GM18526 (cell line): ENCODE measurements around the gene DNAAF5.

ENCODE experiments used
- POLR2A ChIP-seq: IDR thresholded peaks from 3 replicates; pipeline ENCODE4 v1.6.1; 2011; ENCODE audit not compliant: insufficient read length; ENCODE audit errors: extremely low read depth

Gene DNAAF5

GRCh38 chr7:716222-716621, 10.3 kb upstream of the DNAAF5 start:
- TF ChIP-seq POLR2A = no peak

- TF ChIP-seq POLR2A = no peak
Measured at GRCh38 chr7:716636-717035, 9.9 kb upstream of the DNAAF5 start.

- TF ChIP-seq POLR2A = no peak
Measured at GRCh38 chr7:721619-722248, 4.8 kb upstream of the DNAAF5 start.

GRCh38 chr7:723541-723940, 3.0 kb upstream of the DNAAF5 start:
- TF ChIP-seq POLR2A = no peak

- no peak for TF ChIP-seq POLR2A
Measured at GRCh38 chr7:724298-724697, 2.2 kb upstream of the DNAAF5 start.

- no peak for TF ChIP-seq POLR2A
Measured at GRCh38 chr7:725223-726005, 1.1 kb upstream of the DNAAF5 start.

- no peak for TF ChIP-seq POLR2A
Measured at GRCh38 chr7:726854-727103, 280 bp downstream of the DNAAF5 start.

GRCh38 chr7:727104-727805, 756 bp downstream of the DNAAF5 start, which contains the start of gene PRKAR1B:
Gene PRKAR1B (minus strand): TSS chr7:727281. CDS start chr7:711505, 15,776 bp downstream.
- TF ChIP-seq POLR2A = peak; percentile 31

GRCh38 chr7:727806-728460, 1.4 kb downstream of the DNAAF5 start:
- TF ChIP-seq POLR2A = no peak

GRCh38 chr7:728602-729001, 2.1 kb downstream of the DNAAF5 start:
- TF ChIP-seq POLR2A = no peak

- TF ChIP-seq POLR2A = no peak
Measured at GRCh38 chr7:729140-730000, 2.9 kb downstream of the DNAAF5 start.

- no peak for TF ChIP-seq POLR2A
Measured at GRCh38 chr7:730501-731439, 4.3 kb downstream of the DNAAF5 start.

GRCh38 chr7:731440-732085, 5.1 kb downstream of the DNAAF5 start:
- TF ChIP-seq POLR2A = no peak
